Omental fat pad (tissue), 4 donors: ENCODE measurements around the gene PRKAG2. TPM values are rescaled to one million over a fixed set of nuclear protein-coding genes. Genes with fewer than 3 reads are reported as not detected.
A peak's percentile ranks its signal among the peaks of the same experiment; 100 is the strongest.

ENCODE experiments used
- ATAC-seq: fragments of 150-250 bp; one replicate; pipeline ENCODE4 v1.9.1; 2016; ENCODE audit warnings: mild to moderate bottlenecking, moderate library complexity; ENCODE audit not compliant: low FRiP score
- DNase-seq: peaks from one replicate; pipeline ENCODE4 v3.0.0-alpha.2; 2019; ENCODE audit warnings: low spot score
- total RNA-seq, 4 donors: library from RNA; depleted of rRNA; stranded (reverse); fragments of >200 nt; gene quantifications; one replicate each; pipeline ENCODE4 v1.1.0, GENCODE V29; 2016
- TF ChIP-seq, protein P1 (sequence below), 3 donors: fragments of 450-650 bp; IDR thresholded peaks; one replicate each; pipeline ENCODE4 v1.5.1; 2016 to 2017; ENCODE audit warnings: antibody characterized with exemption in 3 of 3, mild to moderate bottlenecking in 3 of 3, moderate library complexity in 2 of 3

Gene PRKAG2
- total RNA-seq, 4 donors from 2014 or later, result 31.6 to 49.5 (median 36.9) TPM

DNA sequence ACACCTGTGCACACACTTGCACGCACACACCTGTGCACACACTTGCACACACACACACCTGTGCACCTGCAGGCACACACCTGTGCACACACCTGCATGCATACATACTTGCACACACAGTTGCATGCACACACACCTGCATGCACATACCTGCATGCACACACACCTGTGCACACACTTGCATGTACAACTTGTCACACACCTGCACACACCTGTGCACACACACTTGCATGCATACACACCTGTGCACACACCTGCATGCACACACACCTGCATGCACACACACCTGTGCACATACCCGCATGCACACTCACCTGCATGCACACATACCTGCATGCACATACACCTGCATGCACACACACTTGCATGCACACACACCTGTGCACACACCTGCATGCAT lies 207.2 kb downstream of the PRKAG2 start:
- DNase-seq (no peak), ATAC-seq (no peak)
- TF ChIP-seq, protein P1, sequence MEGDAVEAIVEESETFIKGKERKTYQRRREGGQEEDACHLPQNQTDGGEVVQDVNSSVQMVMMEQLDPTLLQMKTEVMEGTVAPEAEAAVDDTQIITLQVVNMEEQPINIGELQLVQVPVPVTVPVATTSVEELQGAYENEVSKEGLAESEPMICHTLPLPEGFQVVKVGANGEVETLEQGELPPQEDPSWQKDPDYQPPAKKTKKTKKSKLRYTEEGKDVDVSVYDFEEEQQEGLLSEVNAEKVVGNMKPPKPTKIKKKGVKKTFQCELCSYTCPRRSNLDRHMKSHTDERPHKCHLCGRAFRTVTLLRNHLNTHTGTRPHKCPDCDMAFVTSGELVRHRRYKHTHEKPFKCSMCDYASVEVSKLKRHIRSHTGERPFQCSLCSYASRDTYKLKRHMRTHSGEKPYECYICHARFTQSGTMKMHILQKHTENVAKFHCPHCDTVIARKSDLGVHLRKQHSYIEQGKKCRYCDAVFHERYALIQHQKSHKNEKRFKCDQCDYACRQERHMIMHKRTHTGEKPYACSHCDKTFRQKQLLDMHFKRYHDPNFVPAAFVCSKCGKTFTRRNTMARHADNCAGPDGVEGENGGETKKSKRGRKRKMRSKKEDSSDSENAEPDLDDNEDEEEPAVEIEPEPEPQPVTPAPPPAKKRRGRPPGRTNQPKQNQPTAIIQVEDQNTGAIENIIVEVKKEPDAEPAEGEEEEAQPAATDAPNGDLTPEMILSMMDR (IDR thresholded peaks at IDR 0.05), result no peak

DNA sequence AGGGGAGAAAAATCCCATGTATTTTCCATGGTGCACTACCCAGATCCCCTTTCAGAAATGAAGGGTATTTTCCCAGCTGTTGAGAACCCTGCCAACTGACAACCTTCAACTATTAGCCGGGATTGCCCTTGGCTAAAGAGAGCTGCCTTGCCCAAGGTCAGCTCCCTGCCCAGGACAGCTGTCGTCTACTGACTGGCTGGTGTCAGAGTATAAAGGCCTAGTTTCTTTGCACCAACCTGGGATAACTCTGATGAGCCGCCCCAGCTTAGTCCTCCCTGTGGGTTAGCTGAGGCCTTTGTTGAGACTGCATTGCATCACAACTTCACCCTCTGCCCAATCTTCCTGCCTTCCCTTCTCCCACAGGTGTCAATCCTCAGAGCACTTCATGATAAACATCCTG lies 210.0 kb downstream of the PRKAG2 start:
- ATAC-seq (no peak), DNase-seq (no peak)
- TF ChIP-seq, protein P1 (IDR thresholded peaks at IDR 0.05), result no peak

DNA sequence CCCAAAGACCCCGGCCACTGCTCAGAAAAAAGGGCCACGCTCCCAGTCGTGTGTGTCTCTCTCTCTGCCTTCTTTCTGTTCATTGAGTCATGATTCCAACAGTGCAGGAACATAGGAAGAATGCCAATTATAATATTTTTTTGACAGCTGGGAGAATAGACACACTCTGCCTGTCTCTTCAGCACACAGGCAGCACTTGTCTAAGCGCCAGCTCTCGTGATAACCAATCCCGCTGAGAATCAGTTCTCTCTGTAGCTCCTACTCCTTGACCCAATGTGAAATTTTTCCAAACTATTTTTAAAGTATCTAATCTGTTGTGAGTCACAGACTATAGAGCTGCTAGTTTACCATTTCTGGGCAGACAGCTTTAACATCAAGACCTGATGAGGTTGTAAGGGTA lies 211.5 kb downstream of the PRKAG2 start:
- TF ChIP-seq, protein P1 (IDR thresholded peaks at IDR 0.05), result no peak
- ATAC-seq (peak; percentile 94), DNase-seq (no peak)

DNA sequence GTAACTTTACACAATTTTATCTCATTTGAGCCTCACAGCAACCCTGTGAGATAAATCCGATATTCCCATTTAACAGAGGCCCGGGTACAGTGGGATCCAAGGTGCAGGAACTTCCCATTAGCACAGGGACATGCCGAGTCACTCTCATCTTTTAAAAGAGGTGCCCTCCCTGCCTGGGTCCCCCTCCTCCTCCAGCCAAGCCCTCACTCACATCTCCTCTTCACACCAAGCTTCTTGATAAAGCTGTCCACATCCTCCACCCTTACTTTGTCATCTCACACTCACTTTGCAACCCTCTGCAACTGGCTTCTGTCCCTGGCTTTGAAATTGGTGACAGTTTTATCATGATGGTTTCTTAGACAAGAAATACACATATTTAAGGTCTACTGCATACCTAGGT lies 212.6 kb downstream of the PRKAG2 start:
- ATAC-seq, result no peak

DNA sequence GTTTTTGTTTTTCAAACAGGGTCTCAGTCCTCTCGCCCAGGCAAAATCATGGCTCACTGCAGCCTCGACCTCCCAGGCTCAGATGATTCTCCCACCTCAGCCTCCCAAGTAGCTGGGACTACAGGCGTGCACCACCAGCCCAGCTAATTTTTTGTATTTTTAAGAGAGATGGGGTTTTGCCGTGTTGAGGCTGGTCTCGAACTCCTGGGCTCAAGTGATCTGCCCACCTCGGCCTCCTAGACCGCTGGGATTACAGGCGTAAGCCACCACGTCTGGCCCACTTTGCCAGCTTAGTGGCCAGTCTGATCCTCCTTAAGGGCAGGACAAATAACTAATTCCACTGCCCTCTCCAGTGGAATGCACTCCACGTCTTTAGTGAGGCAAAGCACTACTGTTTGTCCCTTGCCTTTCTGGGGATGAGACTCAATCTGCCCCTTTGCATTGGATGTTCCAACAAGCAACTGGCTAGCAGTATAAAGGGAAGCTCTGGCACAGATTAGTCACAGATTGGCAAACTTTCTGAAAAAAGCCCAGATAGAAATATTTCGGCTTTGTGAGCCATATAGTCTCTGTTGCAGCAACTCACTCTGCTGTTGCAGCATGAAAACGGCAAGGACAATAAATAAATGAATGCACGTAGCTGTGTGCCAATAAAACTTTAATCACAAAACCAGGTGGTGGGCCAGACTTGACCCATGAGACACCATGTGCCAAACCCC lies 213.4 kb downstream of the PRKAG2 start:
- DNase-seq (no peak), ATAC-seq (no peak)
- TF ChIP-seq, protein P1 (IDR thresholded peaks at IDR 0.05), result no peak

More for the DNA sequence above, 212.6 kb downstream of the PRKAG2 start:
- no peak for DNase-seq
- TF ChIP-seq, protein P1 (IDR thresholded peaks at IDR 0.05), result no peak

DNA sequence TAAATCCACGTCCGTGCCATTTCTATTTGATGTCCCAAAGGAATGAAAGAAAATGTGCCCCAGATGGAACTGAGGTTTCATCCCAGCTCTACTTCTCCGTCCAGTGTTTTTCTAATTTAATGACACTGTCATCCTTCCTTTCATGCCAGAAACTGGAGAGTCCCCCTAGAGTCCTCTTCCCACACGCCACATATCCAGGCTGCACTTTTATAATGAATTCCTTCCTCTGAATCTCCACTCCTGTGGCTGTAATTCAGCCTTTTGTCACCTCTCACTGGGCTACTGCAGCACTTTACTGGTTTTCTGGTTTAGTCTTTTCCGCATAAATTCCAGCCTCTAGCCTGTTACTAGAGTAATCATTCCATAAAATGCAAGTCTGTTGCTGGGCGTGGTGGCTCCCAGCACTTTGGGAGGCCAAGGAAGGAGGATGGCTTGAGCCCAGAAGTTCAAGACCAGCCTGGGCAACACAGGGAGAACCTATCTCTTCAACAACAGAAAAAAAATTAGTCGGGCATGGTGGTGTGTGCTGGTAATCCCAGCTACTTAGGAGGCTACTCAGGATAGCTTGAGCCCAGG lies 214.6 kb downstream of the PRKAG2 start:
- DNase-seq (no peak), ATAC-seq (no peak)
- TF ChIP-seq, protein P1 (IDR thresholded peaks at IDR 0.05), result no peak

DNA sequence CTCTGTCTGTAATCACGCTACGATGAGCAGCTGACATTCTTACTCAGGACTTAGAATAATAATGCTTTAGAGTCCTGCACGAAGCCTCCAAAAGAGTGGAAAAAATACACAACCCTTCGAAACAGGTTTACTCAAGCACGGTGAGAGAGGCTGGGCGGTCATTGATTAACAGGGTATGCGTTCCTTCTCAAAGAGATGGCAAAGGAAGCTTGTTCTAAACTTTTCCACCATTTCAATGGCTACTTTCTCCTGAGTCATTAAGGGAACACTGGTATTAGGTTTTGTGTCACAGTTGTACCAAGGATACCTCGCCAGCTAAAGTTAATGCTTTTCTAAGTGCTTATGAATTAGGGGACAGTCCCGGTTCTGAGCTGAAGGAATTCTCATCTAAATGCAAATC lies 215.3 kb downstream of the PRKAG2 start:
- no peak for ATAC-seq
- no peak for DNase-seq
- TF ChIP-seq, protein P1 (IDR thresholded peaks at IDR 0.05), result no peak
